B cell (primary cell): ENCODE results near the gene TULP3.

Source experiments
- CTCF ChIP-seq: fragments of 200-600 bp; IDR thresholded peaks from one replicate; pipeline ENCODE4 v1.8.0; 2022; ENCODE audit warnings: antibody characterized with exemption, mild to moderate bottlenecking
- EZH2 ChIP-seq: IDR thresholded peaks from 2 replicates; pipeline ENCODE4 v1.6.1; 2012; ENCODE audit warnings: borderline replicate concordance, low read depth, mild to moderate bottlenecking, moderate library complexity, low read length; ENCODE audit not compliant: insufficient read depth, poor library complexity, severe bottlenecking

GRCh38 chr12:2858944-2859421, 31.7 kb upstream of the TULP3 start:
- TF ChIP-seq CTCF (no peak), EZH2 (no peak)
